Measurements from ENCODE around the gene TARM1.

GRCh38 chr19:54029301-54029700, 51.9 kb downstream of the TARM1 start:
- TF ChIP-seq CTCF (conservative IDR thresholded peaks at IDR 0.05), result no peak
- TF ChIP-seq ZFX (IDR thresholded peaks at IDR 0.05), result no peak

Measured in C4-2B (cell line).